HepG2 (cell line): ENCODE measurements around the gene ACO1. TPM values are rescaled to one million over a fixed set of nuclear protein-coding genes. Genes with fewer than 3 reads are reported as not detected.
A peak's percentile ranks its signal among the peaks of the same experiment; 100 is the strongest.

ENCODE experiments used
- DRAP1 ChIP-seq: IDR thresholded peaks from 2 replicates; pipeline ENCODE4 v1.6.1; 2016; ENCODE audit warnings: missing genetic modification reagents, missing compliant biosample characterization
- FOXA3 ChIP-seq: IDR thresholded peaks from 2 replicates; pipeline ENCODE4 v1.6.1; 2016; ENCODE audit warnings: missing genetic modification reagents, missing compliant biosample characterization
- FOXK2 ChIP-seq: fragments of 450-650 bp; IDR thresholded peaks from 2 replicates; pipeline ENCODE4 v1.6.1; 2016
- FOXP1 ChIP-seq, 2 experiments: fragments of 450-650 bp in 1 of 2; IDR thresholded peaks; 2 replicates each; pipeline ENCODE4 v1.6.1; 2017 to 2018; ENCODE audit warnings: antibody characterized with exemption in 1 of 2
- HDAC2 ChIP-seq: sonication (generic); formaldehyde crosslinking; IDR thresholded peaks from 2 replicates; pipeline ENCODE4 v1.4.0; 2020; ENCODE audit warnings: missing genetic modification reagents
- PATZ1 ChIP-seq: sonication (generic); formaldehyde crosslinking; IDR thresholded peaks from 2 replicates; pipeline ENCODE4 v1.4.0; 2020; ENCODE audit warnings: missing genetic modification reagents
- RAD21 ChIP-seq: fragments of 450-650 bp; formaldehyde crosslinking; IDR thresholded peaks from 2 replicates; pipeline ENCODE4 v1.5.0; 2020; ENCODE audit warnings: mild to moderate bottlenecking
- RERE ChIP-seq: IDR thresholded peaks from 2 replicates; pipeline ENCODE4 v1.6.1; 2016; ENCODE audit warnings: low read depth, missing genetic modification reagents, missing compliant biosample characterization
- SAP130 ChIP-seq: IDR thresholded peaks from 2 replicates; pipeline ENCODE4 v1.6.1; 2016; ENCODE audit warnings: low read depth
- SMAD3 ChIP-seq: sonication (generic); formaldehyde crosslinking; IDR thresholded peaks from 2 replicates; pipeline ENCODE4 v1.4.0; 2020; ENCODE audit warnings: missing genetic modification reagents
- SOX13 ChIP-seq, 3 experiments: fragments of 450-650 bp in 1 of 3; sonication (generic) in 1 of 3; formaldehyde crosslinking in 1 of 3; IDR thresholded peaks in 2 of 3; conservative IDR thresholded peaks in 1 of 3; 2 replicates each; pipeline versions ENCODE4 v1.5.0 to v1.6.1; 2016 to 2020; ENCODE audit warnings: antibody characterized with exemption in 1 of 3, mild to moderate bottlenecking in 1 of 3, missing compliant biosample characterization in 1 of 3, missing genetic modification reagents in 1 of 3, moderate library complexity in 1 of 3
- SRSF1 ChIP-seq: fragments of 200-400 bp; formaldehyde crosslinking; optimal IDR thresholded peaks from 2 replicates; pipeline ENCODE3; 2017; ENCODE audit warnings: mild to moderate bottlenecking, low read depth, low read length, moderate library complexity
- THRA ChIP-seq: sonication (generic); formaldehyde crosslinking; IDR thresholded peaks from 2 replicates; pipeline ENCODE4 v1.4.0; 2020; ENCODE audit warnings: missing genetic modification reagents, borderline replicate concordance
- ZBTB33 ChIP-seq: sonication (generic); formaldehyde crosslinking; IDR thresholded peaks from 2 replicates; pipeline ENCODE4 v1.4.0; 2020; ENCODE audit warnings: missing genetic modification reagents
- ZNF331 ChIP-seq: sonication (generic); formaldehyde crosslinking; IDR thresholded peaks from 2 replicates; pipeline ENCODE4 v1.4.0; 2020; ENCODE audit warnings: missing genetic modification reagents
- ZNF562 ChIP-seq: sonication (generic); formaldehyde crosslinking; IDR thresholded peaks from 2 replicates; pipeline ENCODE4 v1.8.0; 2022; ENCODE audit warnings: missing genetic modification reagents, borderline replicate concordance
- ZNF563 ChIP-seq: sonication (generic); formaldehyde crosslinking; IDR thresholded peaks from 2 replicates; pipeline ENCODE4 v1.8.0; 2022; ENCODE audit warnings: mild to moderate bottlenecking, moderate library complexity, missing genetic modification reagents
- polyA plus RNA-seq, 8 experiments: library from polyadenylated mRNA; depleted of rRNA in 3 of 8; stranded (reverse) in 7 of 8; unstranded in 1 of 8; fragments of >200 nt; fragmentation: Illumina TruSeq in 4 of 8; extraction: Trizol in 4 of 8; gene quantifications; 2 replicates each; pipeline versions ENCODE4 v1.2.1 to v1.2.3, GENCODE V29; 2011 to 2016; ENCODE audit warnings: low read depth in 4 of 8, missing spikeins in 1 of 8, mixed read lengths in 1 of 8; ENCODE audit not compliant: insufficient read depth in 1 of 8
- total RNA-seq, 5 experiments: library from RNA; depleted of rRNA; stranded (reverse); fragments of >200 nt; fragmentation: Illumina TruSeq; extraction: Trizol; gene quantifications; 2 replicates each; pipeline ENCODE4 v1.2.3, GENCODE V29; 2016; ENCODE audit warnings: low read depth in 1 of 5

ACO1 gene
- total and polyA plus RNA-seq, 2 of the 13 experiments (the other 11 are each of a cell fraction or from before 2014, with no cell fraction given): 20.1 to 48.2 TPM

- TF ChIP-seq RERE (CRISPR knock-in tag): 0 out of 2 replicates have a peak, but pooled peaks have one; percentile 15
- peak; percentile 27; the same call in 1 of the 2 replicates for TF ChIP-seq FOXK2
- no peak for TF ChIP-seq ZNF562
- no peak for TF ChIP-seq SOX13 (IDR thresholded peaks at IDR 0.05)
- peak in 1 of 2 experiments; percentile 35; a peak in 1 of 4 replicates for TF ChIP-seq SOX13 (CRISPR knock-in tag; conservative IDR thresholded peaks at IDR 0.05 in 1 of 2, IDR thresholded peaks at IDR 0.05 in 1 of 2)
- peak; percentile 51; the same call in 1 of the 2 replicates for TF ChIP-seq FOXP1 (IDR thresholded peaks at IDR 0.05)
- peak; percentile 69 for TF ChIP-seq FOXP1 (CRISPR knock-in tag; IDR thresholded peaks at IDR 0.05)
- peak; percentile 86 for TF ChIP-seq RAD21 (CRISPR knock-in tag)
- TF ChIP-seq SAP130 (CRISPR knock-in tag): peak; percentile 75
- TF ChIP-seq HDAC2 (CRISPR knock-in tag): 0 out of 2 replicates have a peak, but pooled peaks have one; percentile 23
- TF ChIP-seq ZNF331 (CRISPR knock-in tag): peak; percentile 52; the same call in 1 of the 2 replicates
- TF ChIP-seq THRA (CRISPR knock-in tag): 0 out of 2 replicates have a peak, but pooled peaks have one; percentile 30
- no peak for TF ChIP-seq SRSF1
- no peak for TF ChIP-seq ZBTB33 (CRISPR knock-in tag)
- 0 out of 2 replicates have a peak, but pooled peaks have one; percentile 43 for TF ChIP-seq PATZ1 (CRISPR knock-in tag)
- TF ChIP-seq SMAD3 (CRISPR knock-in tag): 0 out of 2 replicates have a peak, but pooled peaks have one; percentile 43
- peak; percentile 73 for TF ChIP-seq FOXA3 (CRISPR knock-in tag)
- 0 out of 2 replicates have a peak, but pooled peaks have one; percentile 24 for TF ChIP-seq DRAP1 (CRISPR knock-in tag)
- no peak for TF ChIP-seq ZNF563 (CRISPR knock-in tag)
Measured at GRCh38 chr9:32378993-32379729, 5.3 kb upstream of the ACO1 start (continued).
